ENCODE results near the gene MTMR3.

Gene MTMR3

GRCh38 chr22:29867851-29868250, 15.1 kb upstream of the MTMR3 start:
- DNase-seq (ENCODE audit: low read depth in 3 of 3, low spot score in 1 of 3) = no peak

GRCh38 chr22:29870574-29870973, 12.4 kb upstream of the MTMR3 start:
- no peak for DNase-seq (ENCODE audit: low read depth in 3 of 3, low spot score in 1 of 3)

- no peak for DNase-seq (ENCODE audit: low read depth in 3 of 3, low spot score in 1 of 3)
These were observed 11.3 kb upstream of the MTMR3 start for GRCh38 chr22:29871684-29872083.

GRCh38 chr22:29872144-29872893, 10.7 kb upstream of the MTMR3 start:
- DNase-seq (ENCODE audit: low read depth in 3 of 3, low spot score in 1 of 3) = no peak

- no peak for DNase-seq (ENCODE audit: low read depth in 3 of 3, low spot score in 1 of 3)
These were observed 10.0 kb upstream of the MTMR3 start for GRCh38 chr22:29872989-29873388.

- DNase-seq (ENCODE audit: low read depth in 3 of 3, low spot score in 1 of 3) = no peak
These were observed 9.0 kb upstream of the MTMR3 start for GRCh38 chr22:29873943-29874342.

GRCh38 chr22:29877620-29878019, 5.4 kb upstream of the MTMR3 start:
- no peak for DNase-seq (ENCODE audit: low read depth in 3 of 3, low spot score in 1 of 3)

- no peak for DNase-seq (ENCODE audit: low read depth in 3 of 3, low spot score in 1 of 3)
These were observed 3.2 kb upstream of the MTMR3 start for GRCh38 chr22:29879753-29880152.

- DNase-seq (ENCODE audit: low read depth in 3 of 3, low spot score in 1 of 3) = no peak
These were observed 294 bp upstream of the MTMR3 start for GRCh38 chr22:29882716-29883044.

GRCh38 chr22:29883775-29884097, 762 bp downstream of the MTMR3 start:
- DNase-seq (ENCODE audit: low read depth in 3 of 3, low spot score in 1 of 3) = no peak

- no peak for DNase-seq (ENCODE audit: low read depth in 3 of 3, low spot score in 1 of 3)
These were observed 2.6 kb downstream of the MTMR3 start for GRCh38 chr22:29885610-29886009.

GRCh38 chr22:29886596-29886995, 3.6 kb downstream of the MTMR3 start:
- no peak for DNase-seq (ENCODE audit: low read depth in 3 of 3, low spot score in 1 of 3)

GRCh38 chr22:29887358-29887757, 4.4 kb downstream of the MTMR3 start:
- no peak for DNase-seq (ENCODE audit: low read depth in 3 of 3, low spot score in 1 of 3)

GRCh38 chr22:29890760-29891159, 7.8 kb downstream of the MTMR3 start:
- no peak for DNase-seq (ENCODE audit: low read depth in 3 of 3, low spot score in 1 of 3)

GRCh38 chr22:29892315-29893156, 9.6 kb downstream of the MTMR3 start:
- DNase-seq (ENCODE audit: low read depth in 3 of 3, low spot score in 1 of 3) = no peak

- no peak for DNase-seq (ENCODE audit: low read depth in 3 of 3, low spot score in 1 of 3)
These were observed 18.4 kb downstream of the MTMR3 start for GRCh38 chr22:29901354-29901753.

- no peak for DNase-seq (ENCODE audit: low read depth in 3 of 3, low spot score in 1 of 3)
These were observed 20.4 kb downstream of the MTMR3 start for GRCh38 chr22:29903371-29903770.

- DNase-seq (ENCODE audit: low read depth in 3 of 3, low spot score in 1 of 3) = no peak
These were observed 21.0 kb downstream of the MTMR3 start for GRCh38 chr22:29904020-29904419.

- DNase-seq (ENCODE audit: low read depth in 3 of 3, low spot score in 1 of 3) = no peak
These were observed 25.0 kb downstream of the MTMR3 start for GRCh38 chr22:29907753-29908515.

GRCh38 chr22:29912141-29912540, 29.2 kb downstream of the MTMR3 start:
- no peak for DNase-seq (ENCODE audit: low read depth in 3 of 3, low spot score in 1 of 3)

- DNase-seq (ENCODE audit: low read depth in 3 of 3, low spot score in 1 of 3) = no peak
These were observed 29.8 kb downstream of the MTMR3 start for GRCh38 chr22:29912605-29913398.

Data from stimulated activated CD4-positive, alpha-beta T cell treated with anti-CD3 and anti-CD28 coated beads, TNF-alpha, amount 100 ng/mL, for 1 hour (primary cell).